Ramos (cell line): ENCODE results near the gene DNAH5.

Source experiments
- in situ Hi-C: fragments of 300-500 bp; cut with MboI; formaldehyde crosslinking; loops from one replicate; pipeline ENCODE4 v1.14.3; 2022; ENCODE audit warnings: low sequenced_read_pairs; ENCODE audit not compliant: unreplicated experiment

DNAH5 gene

DNA sequence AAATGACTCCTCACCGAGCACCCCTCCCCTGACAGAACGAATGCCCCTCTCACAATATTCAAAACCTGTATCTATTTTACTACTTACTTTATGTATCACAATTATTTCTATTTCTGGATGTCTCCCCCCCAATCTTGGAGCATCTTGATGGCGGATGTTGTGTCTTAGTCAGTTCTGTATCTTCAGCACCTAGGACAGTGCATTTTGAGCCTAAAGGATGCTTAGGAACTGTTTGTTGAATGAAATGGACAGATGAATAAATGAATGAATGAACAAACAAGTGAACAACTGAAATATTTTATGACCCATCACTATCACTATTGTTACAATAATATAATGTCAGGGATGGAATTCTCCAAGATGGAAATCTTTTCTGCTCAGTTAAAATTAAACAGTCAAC lies 295.7 kb downstream of the DNAH5 start:
- in situ Hi-C loops: no loop called here

GRCh38 chr5:13643734-13644133 lies 300.8 kb downstream of the DNAH5 start:
- in situ Hi-C loops: no loop called here

GRCh38 chr5:13643196-13643595 lies 301.3 kb downstream of the DNAH5 start:
- in situ Hi-C loops: no loop called here
